Testis (tissue), 3 donors: ENCODE data around the gene MBNL3. TPM values are rescaled to one million over a fixed set of nuclear protein-coding genes. Genes with fewer than 3 reads are reported as not detected.

Experiments
- DNase-seq: peaks from one replicate; pipeline ENCODE4 v3.0.0-alpha.2; 2019
- H3K27ac ChIP-seq, 2 donors: fragments of 200-600 bp; sonication (generic); one replicate each; pipeline ENCODE4 v1.5.1; 2019
- H3K27me3 ChIP-seq: fragments of 200-600 bp; sonication (generic); one replicate; pipeline ENCODE4 v1.5.1; 2019
- H3K36me3 ChIP-seq: fragments of 200-600 bp; sonication (generic); one replicate; pipeline ENCODE4 v1.5.1; 2017; ENCODE audit warnings: low read depth; ENCODE audit errors: missing control alignments
- H3K4me1 ChIP-seq: fragments of 200-600 bp; sonication (generic); one replicate; pipeline ENCODE4 v1.5.1; 2019
- H3K4me3 ChIP-seq, 2 donors: fragments of 200-600 bp; sonication (generic); one replicate each; pipeline ENCODE4 v1.5.1; 2017 to 2019
- H3K9me3 ChIP-seq: fragments of 200-600 bp; sonication (generic); one replicate; pipeline ENCODE4 v1.5.1; 2017
- CTCF ChIP-seq, 3 experiments: fragments of 450-650 bp in 2 of 3; fragments of 200-600 bp in 1 of 3; sonication (generic) in 1 of 3; IDR thresholded peaks; one replicate each; pipeline ENCODE4 v1.5.1; 2016 to 2019; ENCODE audit warnings: antibody characterized with exemption in 3 of 3, mild to moderate bottlenecking in 2 of 3, moderate library complexity in 1 of 3
- POLR2A ChIP-seq: fragments of 450-650 bp; IDR thresholded peaks from one replicate; pipeline ENCODE4 v1.6.1; 2017; ENCODE audit warnings: antibody characterized with exemption, mild to moderate bottlenecking, moderate library complexity
- WGBS, 2 donors: methylation state at CpG; one replicate each; pipeline ENCODE4 v1.1.5; 2018; 5-methylcytosine and 5-hydroxymethylcytosine counted together
- intact Hi-C: fragments of 100-400 bp; cut with DNase I; formaldehyde crosslinking; loops from one replicate; pipeline ENCODE4 v1.15.1; 2023; ENCODE audit warnings: low total_unique reads
- polyA plus RNA-seq: library from polyadenylated mRNA; stranded (reverse); fragments of 350-450 nt; fragmentation: Illumina TruSeq; extraction: RNeasy Lipid Tissue Mini Kit (QIAGEN cat#74804); gene quantifications from one replicate; pipeline ENCODE4 v1.2.3, GENCODE V29; 2014; ENCODE audit warnings: low read depth, low replicate concordance; ENCODE audit not compliant: insufficient read depth
- total RNA-seq, 2 donors: library from RNA; depleted of rRNA; stranded (reverse); fragments of >200 nt; gene quantifications; one replicate each; pipeline ENCODE4 v1.2.3, GENCODE V29; 2016

MBNL3 gene
- total and polyA plus RNA-seq, 3 donors from 2014 or later, result 86.5 to 319 (median 175) TPM

GRCh38 chrX:132472397-132472796 is 16.4 kb downstream of the MBNL3 start:
- no peak for TF ChIP-seq POLR2A
- no peak for TF ChIP-seq CTCF (IDR thresholded peaks at IDR 0.05)
- intact Hi-C loops, result no loop called here
- Histone ChIP-seq H3K9me3 (no peaks in the 10 kb centered on the region), H3K27me3 (no peaks in the 10 kb centered on the region), H3K4me1 (no peaks in the 10 kb centered on the region), H3K4me3 (no peak overlapping the region), H3K27ac (no peak overlapping the region), H3K36me3 (no peaks in the 10 kb centered on the region)
- DNase-seq, result no peak
- WGBS, 2 donors, result 80 to 93% methylated on average over 1 of the region's 1 CpG

GRCh38 chrX:132470831-132471230 is 18.0 kb downstream of the MBNL3 start:
- Histone ChIP-seq H3K27ac (no peak overlapping the region), H3K4me3 (no peak overlapping the region), H3K27me3 (no peaks in the 10 kb centered on the region), H3K36me3 (no peaks in the 10 kb centered on the region), H3K4me1 (no peaks in the 10 kb centered on the region), H3K9me3 (no peaks in the 10 kb centered on the region)
- no peak for DNase-seq
- WGBS, 2 donors, result 66 to 71% methylated on average over 2 of the region's 2 CpGs
- no peak for TF ChIP-seq POLR2A
- no peak for TF ChIP-seq CTCF (IDR thresholded peaks at IDR 0.05)
- intact Hi-C loops, result no loop called here

- no peak overlapping the region for H3K27ac ChIP-seq
- H3K36me3 ChIP-seq, result no peaks in the 10 kb centered on the region
- no peak overlapping the region for H3K4me3 ChIP-seq
- intact Hi-C loops, result no loop called here
- no peaks in the 10 kb centered on the region for H3K4me1 ChIP-seq
- no peaks in the 10 kb centered on the region for H3K27me3 ChIP-seq
- WGBS, 2 donors, result 100% methylated on average over 1 of the region's 1 CpG
- DNase-seq, result no peak
- no peaks in the 10 kb centered on the region for H3K9me3 ChIP-seq
- TF ChIP-seq CTCF (IDR thresholded peaks at IDR 0.05), result no peak
- TF ChIP-seq POLR2A, result no peak
These were observed 18.7 kb downstream of the MBNL3 start for GRCh38 chrX:132470179-132470578.

- 59 to 95% methylated on average over 3 of the region's 3 CpGs for WGBS, 2 donors
- Histone ChIP-seq H3K4me3 (no peak overlapping the region), H3K9me3 (no peaks in the 10 kb centered on the region), H3K27ac (no peak overlapping the region), H3K36me3 (no peaks in the 10 kb centered on the region), H3K4me1 (no peaks in the 10 kb centered on the region), H3K27me3 (no peaks in the 10 kb centered on the region)
- DNase-seq, result no peak
- intact Hi-C loops, result no loop called here
- TF ChIP-seq POLR2A, result no peak
- no peak for TF ChIP-seq CTCF (IDR thresholded peaks at IDR 0.05)
These were observed 20.4 kb downstream of the MBNL3 start for GRCh38 chrX:132468454-132468853.

- Histone ChIP-seq H3K4me3 (no peak overlapping the region), H3K4me1 (no peaks in the 10 kb centered on the region), H3K9me3 (no peaks in the 10 kb centered on the region), H3K27ac (no peak overlapping the region), H3K36me3 (no peaks in the 10 kb centered on the region), H3K27me3 (no peaks in the 10 kb centered on the region)
- DNase-seq, result no peak
- intact Hi-C loops, result no loop called here
- WGBS, 2 donors, result 68 to 79% methylated on average over 3 of the region's 3 CpGs
- no peak for TF ChIP-seq POLR2A
- TF ChIP-seq CTCF (IDR thresholded peaks at IDR 0.05), result no peak
These were observed 20.8 kb downstream of the MBNL3 start for GRCh38 chrX:132467989-132468388.
